Colonic mucosa (tissue), 4 donors: ENCODE results near the gene HSP90AB1. TPM values are rescaled to one million over a fixed set of nuclear protein-coding genes. Genes with fewer than 3 reads are reported as not detected.

Source experiments
- DNase-seq: peaks from one replicate; pipeline ENCODE4 v3.0.0-alpha.2; 2020
- H3K27ac ChIP-seq: fragments of 200-600 bp; one replicate; pipeline ENCODE4 v1.8.0; 2021
- H3K27me3 ChIP-seq: fragments of 200-600 bp; one replicate; pipeline ENCODE4 v1.8.0; 2021
- H3K36me3 ChIP-seq: fragments of 200-600 bp; one replicate; pipeline ENCODE4 v1.8.0; 2021
- H3K4me1 ChIP-seq: fragments of 200-600 bp; one replicate; pipeline ENCODE4 v1.8.0; 2021; ENCODE audit warnings: mild to moderate bottlenecking
- H3K4me3 ChIP-seq: fragments of 200-600 bp; one replicate; pipeline ENCODE4 v1.8.0; 2021
- H3K9ac ChIP-seq, 2 donors: one replicate each; pipeline ENCODE4 v1.7.0; 2013; ENCODE audit warnings: control low read depth in 2 of 2, low read depth in 2 of 2, low read length in 2 of 2
- H3K9me3 ChIP-seq: fragments of 200-600 bp; one replicate; pipeline ENCODE4 v1.8.0; 2021
- intact Hi-C: fragments of 100-400 bp; cut with DNase I; formaldehyde crosslinking; loops from one replicate; pipeline ENCODE4 v1.14.1; 2022
- total RNA-seq, 2 donors: library from RNA; stranded (reverse); fragmentation: NEBNext Ultra II Directional in 1 of 2; extraction: Animal tissue kit (Norgen Biotek cat#: 25700) in 1 of 2; gene quantifications; one replicate each; pipeline ENCODE4 v1.2.1, GENCODE V29; 2021
- TF ChIP-seq, protein P1 (sequence below): fragments of 200-600 bp; IDR thresholded peaks from one replicate; pipeline ENCODE4 v1.8.0; 2022; ENCODE audit warnings: antibody characterized with exemption, mild to moderate bottlenecking
- donor health status: healthy.
- donor health status: DM: no; HTN: no; CAD: no.
- donor health status: DM: no; HTN: no; CAD: no.

HSP90AB1 gene
- total RNA-seq, 2 donors from 2014 or later = 409 to 1,163 TPM

GRCh38 chr6:44247338-44248302 lies 719 bp downstream of the HSP90AB1 start:
- Histone ChIP-seq H3K27ac (peak overlapping the region; percentile 97), H3K36me3 (peaks cover 22% of the 10 kb centered on the region), H3K9ac (peak overlapping the region; percentile 71 to 100), H3K27me3 (no peaks in the 10 kb centered on the region), H3K9me3 (no peaks in the 10 kb centered on the region), H3K4me1 (peaks cover 4% of the 10 kb centered on the region), H3K4me3 (peak overlapping the region; percentile 91)
- TF ChIP-seq, protein P1, sequence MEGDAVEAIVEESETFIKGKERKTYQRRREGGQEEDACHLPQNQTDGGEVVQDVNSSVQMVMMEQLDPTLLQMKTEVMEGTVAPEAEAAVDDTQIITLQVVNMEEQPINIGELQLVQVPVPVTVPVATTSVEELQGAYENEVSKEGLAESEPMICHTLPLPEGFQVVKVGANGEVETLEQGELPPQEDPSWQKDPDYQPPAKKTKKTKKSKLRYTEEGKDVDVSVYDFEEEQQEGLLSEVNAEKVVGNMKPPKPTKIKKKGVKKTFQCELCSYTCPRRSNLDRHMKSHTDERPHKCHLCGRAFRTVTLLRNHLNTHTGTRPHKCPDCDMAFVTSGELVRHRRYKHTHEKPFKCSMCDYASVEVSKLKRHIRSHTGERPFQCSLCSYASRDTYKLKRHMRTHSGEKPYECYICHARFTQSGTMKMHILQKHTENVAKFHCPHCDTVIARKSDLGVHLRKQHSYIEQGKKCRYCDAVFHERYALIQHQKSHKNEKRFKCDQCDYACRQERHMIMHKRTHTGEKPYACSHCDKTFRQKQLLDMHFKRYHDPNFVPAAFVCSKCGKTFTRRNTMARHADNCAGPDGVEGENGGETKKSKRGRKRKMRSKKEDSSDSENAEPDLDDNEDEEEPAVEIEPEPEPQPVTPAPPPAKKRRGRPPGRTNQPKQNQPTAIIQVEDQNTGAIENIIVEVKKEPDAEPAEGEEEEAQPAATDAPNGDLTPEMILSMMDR = no peak
- peak; percentile 88 for DNase-seq
- intact Hi-C loops = no loop called here

DNA sequence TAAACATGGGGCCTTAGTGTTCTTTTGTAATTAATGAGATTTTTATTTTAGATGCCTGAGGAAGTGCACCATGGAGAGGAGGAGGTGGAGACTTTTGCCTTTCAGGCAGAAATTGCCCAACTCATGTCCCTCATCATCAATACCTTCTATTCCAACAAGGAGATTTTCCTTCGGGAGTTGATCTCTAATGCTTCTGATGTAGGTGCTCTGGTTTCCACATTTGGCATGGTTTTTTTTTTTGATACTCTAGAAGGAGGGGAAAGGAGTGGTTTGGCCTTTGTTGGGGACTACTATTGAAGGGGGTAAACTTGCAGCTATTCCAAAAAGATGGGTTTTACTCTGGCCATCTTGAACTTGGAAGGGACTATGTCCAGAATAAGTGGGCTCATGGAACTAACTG lies 1.7 kb downstream of the HSP90AB1 start:
- Histone ChIP-seq H3K36me3 (peaks cover 22% of the 10 kb centered on the region), H3K4me3 (peak overlapping the region; percentile 91), H3K27me3 (no peaks in the 10 kb centered on the region), H3K27ac (peak overlapping the region; percentile 97), H3K4me1 (peaks cover 4% of the 10 kb centered on the region), H3K9ac (peak overlapping the region in 1 of 2 donors; percentile 100), H3K9me3 (no peaks in the 10 kb centered on the region)
- intact Hi-C loops = no loop called here
- no peak for DNase-seq
- TF ChIP-seq, protein P1 = no peak

GRCh38 chr6:44249082-44249748 lies 2.3 kb downstream of the HSP90AB1 start:
- intact Hi-C loops = no loop called here
- peaks cover 25% of the 10 kb centered on the region for H3K36me3 ChIP-seq
- no peak overlapping the region for H3K27ac ChIP-seq

DNA sequence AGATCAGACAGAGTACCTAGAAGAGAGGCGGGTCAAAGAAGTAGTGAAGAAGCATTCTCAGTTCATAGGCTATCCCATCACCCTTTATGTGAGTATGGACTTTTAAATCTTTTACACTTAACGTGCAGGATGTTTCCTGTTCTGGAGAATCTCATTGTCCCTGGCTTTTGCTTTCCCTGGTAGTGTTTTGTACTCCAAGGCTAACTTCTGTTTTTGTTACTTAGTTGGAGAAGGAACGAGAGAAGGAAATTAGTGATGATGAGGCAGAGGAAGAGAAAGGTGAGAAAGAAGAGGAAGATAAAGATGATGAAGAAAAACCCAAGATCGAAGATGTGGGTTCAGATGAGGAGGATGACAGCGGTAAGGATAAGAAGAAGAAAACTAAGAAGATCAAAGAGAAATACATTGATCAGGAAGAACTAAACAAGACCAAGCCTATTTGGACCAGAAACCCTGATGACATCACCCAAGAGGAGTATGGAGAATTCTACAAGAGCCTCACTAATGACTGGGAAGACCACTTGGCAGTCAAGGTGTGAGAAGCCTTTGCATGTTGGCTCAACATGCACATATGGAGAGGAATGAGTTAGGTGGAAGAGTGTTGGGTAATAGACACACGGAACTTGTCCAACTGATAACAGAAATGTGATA lies 3.3 kb downstream of the HSP90AB1 start:
- H3K9me3 ChIP-seq = no peaks in the 10 kb centered on the region
- H3K36me3 ChIP-seq = peaks cover 32% of the 10 kb centered on the region
- H3K4me3 ChIP-seq = no peak overlapping the region
- intact Hi-C loops = no loop called here
- DNase-seq = no peak
- peaks cover 4% of the 10 kb centered on the region for H3K4me1 ChIP-seq
- no peak overlapping the region for H3K9ac ChIP-seq
- no peaks in the 10 kb centered on the region for H3K27me3 ChIP-seq
- H3K27ac ChIP-seq = no peak overlapping the region
- TF ChIP-seq, protein P1 = no peak

More at GRCh38 chr6:44249082-44249748, 2.3 kb downstream of the HSP90AB1 start:
- TF ChIP-seq, protein P1 = no peak
- Histone ChIP-seq H3K4me1 (peaks cover 4% of the 10 kb centered on the region), H3K4me3 (peak overlapping the region; percentile 91), H3K9me3 (no peaks in the 10 kb centered on the region), H3K9ac (no peak overlapping the region), H3K27me3 (no peaks in the 10 kb centered on the region)
- no peak for DNase-seq

DNA sequence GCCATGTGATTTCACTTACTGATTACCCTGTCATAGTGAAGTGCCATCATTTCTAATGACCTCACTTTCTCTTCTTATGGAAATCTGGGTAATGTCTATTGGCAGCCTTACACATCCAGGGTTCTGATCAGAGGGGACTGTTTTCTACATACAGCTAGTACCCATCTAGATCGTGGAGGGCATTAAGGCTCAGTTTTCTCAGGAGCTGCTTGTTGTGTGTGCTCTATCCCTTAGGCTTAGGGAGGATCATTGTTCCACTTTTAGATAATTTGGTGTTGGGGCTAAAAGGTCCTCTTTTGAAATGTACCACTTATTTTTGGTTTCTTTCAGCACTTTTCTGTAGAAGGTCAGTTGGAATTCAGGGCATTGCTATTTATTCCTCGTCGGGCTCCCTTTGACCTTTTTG lies 3.8 kb downstream of the HSP90AB1 start:
- Histone ChIP-seq H3K9me3 (no peaks in the 10 kb centered on the region), H3K27me3 (no peaks in the 10 kb centered on the region), H3K27ac (no peak overlapping the region), H3K9ac (no peak overlapping the region), H3K36me3 (peaks cover 32% of the 10 kb centered on the region), H3K4me1 (peaks cover 4% of the 10 kb centered on the region), H3K4me3 (no peak overlapping the region)
- intact Hi-C loops = no loop called here
- no peak for DNase-seq
- TF ChIP-seq, protein P1 = no peak
